Activated CD4-positive, CD25-positive, alpha-beta regulatory T cell treated with anti-CD3 and anti-CD28 coated beads, Interleukin-2, amount 50 U/mL, for 72 hours (primary cell): ENCODE measurements around the gene TTLL10.
"Not testable (repeated sequence)": the region's sequence is repeated elsewhere in the genome, so short reads cannot be mapped to it uniquely, and the experiment has no call there.

Experiments
- DNase-seq: peaks from one replicate; pipeline ENCODE4 v3.0.0; 2021

TTLL10 gene

GRCh38 chr1:1141911-1142250 lies 31.8 kb upstream of the TTLL10 start:
- no peak for DNase-seq

- DNase-seq, result not testable (repeated sequence)
Measured at GRCh38 chr1:1142352-1142751, 31.3 kb upstream of the TTLL10 start.

GRCh38 chr1:1142844-1143243 lies 30.8 kb upstream of the TTLL10 start:
- no peak for DNase-seq

- no peak for DNase-seq
Measured at GRCh38 chr1:1143636-1144035, 30.0 kb upstream of the TTLL10 start.

GRCh38 chr1:1144122-1144842 lies 29.4 kb upstream of the TTLL10 start:
- peak; percentile 71 for DNase-seq

- no peak for DNase-seq
Measured at GRCh38 chr1:1144843-1145546, 28.7 kb upstream of the TTLL10 start.

- DNase-seq, result no peak
Measured at GRCh38 chr1:1145547-1145914, 28.1 kb upstream of the TTLL10 start.

- DNase-seq, result no peak
Measured at GRCh38 chr1:1146026-1146425, 27.7 kb upstream of the TTLL10 start.

GRCh38 chr1:1146596-1146995 lies 27.1 kb upstream of the TTLL10 start:
- no peak for DNase-seq

GRCh38 chr1:1148061-1148460 lies 25.6 kb upstream of the TTLL10 start:
- DNase-seq, result no peak

- DNase-seq, result no peak
Measured at GRCh38 chr1:1148569-1148968, 25.1 kb upstream of the TTLL10 start.

- DNase-seq, result no peak
Measured at GRCh38 chr1:1149416-1149815, 24.3 kb upstream of the TTLL10 start.

GRCh38 chr1:1150100-1150499 lies 23.6 kb upstream of the TTLL10 start:
- no peak for DNase-seq

GRCh38 chr1:1151306-1151705 lies 22.4 kb upstream of the TTLL10 start:
- no peak for DNase-seq

GRCh38 chr1:1152431-1152830 lies 21.2 kb upstream of the TTLL10 start:
- not testable (repeated sequence) for DNase-seq

- not testable (repeated sequence) for DNase-seq
Measured at GRCh38 chr1:1153215-1153614, 20.5 kb upstream of the TTLL10 start.

- DNase-seq, result no peak
Measured at GRCh38 chr1:1153874-1154273, 19.8 kb upstream of the TTLL10 start.

- DNase-seq, result no peak
Measured at GRCh38 chr1:1155258-1155657, 18.4 kb upstream of the TTLL10 start.

GRCh38 chr1:1156140-1157032 lies 17.3 kb upstream of the TTLL10 start:
- DNase-seq, result no peak

- DNase-seq, result no peak
Measured at GRCh38 chr1:1157033-1157365, 16.7 kb upstream of the TTLL10 start.

- DNase-seq, result peak; percentile 63
Measured at GRCh38 chr1:1157426-1157913, 16.2 kb upstream of the TTLL10 start.

GRCh38 chr1:1157914-1158710 lies 15.6 kb upstream of the TTLL10 start:
- peak; percentile 55 for DNase-seq
